HEK293 (cell line): ENCODE results near the gene HEPACAM2.

Source experiments
- GLI4 ChIP-seq: fragments of 450-650 bp; formaldehyde crosslinking; IDR thresholded peaks from 2 replicates; pipeline ENCODE4 v1.5.1; 2016; ENCODE audit warnings: missing biosample characterization, missing genetic modification characterization
- GLIS2 ChIP-seq: fragments of 450-650 bp; formaldehyde crosslinking; IDR thresholded peaks from 2 replicates; pipeline ENCODE4 v1.5.1; 2016; ENCODE audit warnings: missing biosample characterization, missing genetic modification characterization
- KLF8 ChIP-seq: fragments of 450-650 bp; formaldehyde crosslinking; IDR thresholded peaks from 2 replicates; pipeline ENCODE4 v1.5.1; 2016; ENCODE audit warnings: missing biosample characterization, missing genetic modification characterization
- MEIS1 ChIP-seq: sonication (generic); formaldehyde crosslinking; IDR thresholded peaks from 2 replicates; pipeline ENCODE4 v1.8.1; 2022; ENCODE audit warnings: missing genetic modification reagents, mild to moderate bottlenecking, borderline replicate concordance
- OSR2 ChIP-seq: fragments of 450-650 bp; formaldehyde crosslinking; IDR thresholded peaks from 2 replicates; pipeline ENCODE4 v1.5.1; 2016; ENCODE audit warnings: missing biosample characterization, missing genetic modification characterization
- OVOL3 ChIP-seq: fragments of 450-650 bp; formaldehyde crosslinking; IDR thresholded peaks from 2 replicates; pipeline ENCODE4 v1.5.1; 2016; ENCODE audit warnings: missing biosample characterization, missing genetic modification characterization
- PRDM1 ChIP-seq: fragments of 450-650 bp; formaldehyde crosslinking; IDR thresholded peaks from 2 replicates; pipeline ENCODE4; 2016; ENCODE audit warnings: missing biosample characterization, missing genetic modification characterization
- SCRT1 ChIP-seq: fragments of 450-650 bp; formaldehyde crosslinking; IDR thresholded peaks from 2 replicates; pipeline ENCODE4 v1.5.1; 2016; ENCODE audit warnings: missing biosample characterization, missing genetic modification characterization, borderline replicate concordance
- SCRT2 ChIP-seq: fragments of 450-650 bp; formaldehyde crosslinking; IDR thresholded peaks from 2 replicates; pipeline ENCODE4 v1.5.1; 2016; ENCODE audit warnings: missing biosample characterization, missing genetic modification characterization
- SP7 ChIP-seq: fragments of 450-650 bp; formaldehyde crosslinking; IDR thresholded peaks from 2 replicates; pipeline ENCODE4 v1.5.1; 2016; ENCODE audit warnings: missing biosample characterization, missing genetic modification characterization
- ZBTB20 ChIP-seq: fragments of 450-650 bp; formaldehyde crosslinking; IDR thresholded peaks from 2 replicates; pipeline ENCODE4 v1.5.1; 2016; ENCODE audit warnings: missing biosample characterization, missing genetic modification characterization
- ZEB2 ChIP-seq: fragments of 450-650 bp; formaldehyde crosslinking; IDR thresholded peaks from 2 replicates; pipeline ENCODE4 v1.5.1; 2016; ENCODE audit warnings: missing biosample characterization, missing genetic modification characterization
- ZFP37 ChIP-seq: fragments of 450-650 bp; formaldehyde crosslinking; IDR thresholded peaks from 2 replicates; pipeline ENCODE4 v1.5.1; 2016; ENCODE audit warnings: missing biosample characterization, missing genetic modification characterization
- ZIC2 ChIP-seq: fragments of 450-650 bp; formaldehyde crosslinking; IDR thresholded peaks from 2 replicates; pipeline ENCODE4 v1.5.1; 2016; ENCODE audit warnings: missing biosample characterization, missing genetic modification characterization
- ZNF138 ChIP-seq: fragments of 450-650 bp; formaldehyde crosslinking; IDR thresholded peaks from 2 replicates; pipeline ENCODE4 v1.5.1; 2016; ENCODE audit warnings: missing biosample characterization, missing genetic modification characterization, borderline replicate concordance
- ZNF155 ChIP-seq: fragments of 450-650 bp; formaldehyde crosslinking; IDR thresholded peaks from 2 replicates; pipeline ENCODE4 v1.5.1; 2016; ENCODE audit warnings: missing biosample characterization, missing genetic modification characterization
- ZNF2 ChIP-seq: fragments of 450-650 bp; formaldehyde crosslinking; IDR thresholded peaks from 2 replicates; pipeline ENCODE4 v1.5.1; 2016; ENCODE audit warnings: missing biosample characterization, missing genetic modification characterization
- ZNF211 ChIP-seq: fragments of 450-650 bp; formaldehyde crosslinking; IDR thresholded peaks from 2 replicates; pipeline ENCODE4 v1.5.1; 2016; ENCODE audit warnings: low read depth, missing biosample characterization, missing genetic modification characterization
- ZNF221 ChIP-seq: fragments of 450-650 bp; formaldehyde crosslinking; IDR thresholded peaks from 2 replicates; pipeline ENCODE4 v1.5.1; 2017; ENCODE audit warnings: missing biosample characterization, missing genetic modification characterization, borderline replicate concordance
- ZNF24 ChIP-seq: fragments of 450-650 bp; formaldehyde crosslinking; IDR thresholded peaks from 2 replicates; pipeline ENCODE4 v1.5.1; 2016; ENCODE audit warnings: missing biosample characterization, missing genetic modification characterization
- ZNF292 ChIP-seq: fragments of 450-650 bp; formaldehyde crosslinking; IDR thresholded peaks from 2 replicates; pipeline ENCODE4 v1.5.1; 2016; ENCODE audit warnings: low read depth, missing biosample characterization, missing genetic modification characterization, borderline replicate concordance
- ZNF302 ChIP-seq: fragments of 450-650 bp; formaldehyde crosslinking; IDR thresholded peaks from 2 replicates; pipeline ENCODE4 v1.5.1; 2016; ENCODE audit warnings: missing biosample characterization, missing genetic modification characterization, low read depth
- ZNF311 ChIP-seq: fragments of 450-650 bp; formaldehyde crosslinking; IDR thresholded peaks from 2 replicates; pipeline ENCODE4 v1.5.1; 2017; ENCODE audit warnings: missing biosample characterization, missing genetic modification characterization, borderline replicate concordance
- ZNF514 ChIP-seq: fragments of 450-650 bp; formaldehyde crosslinking; IDR thresholded peaks from 2 replicates; pipeline ENCODE4 v1.5.1; 2016; ENCODE audit warnings: missing biosample characterization, missing genetic modification characterization
- ZNF558 ChIP-seq: fragments of 450-650 bp; formaldehyde crosslinking; IDR thresholded peaks from 2 replicates; pipeline ENCODE4 v1.5.1; 2016; ENCODE audit warnings: missing biosample characterization, missing genetic modification characterization
- ZNF561 ChIP-seq: fragments of 450-650 bp; IDR thresholded peaks from 2 replicates; pipeline ENCODE4 v1.5.1; 2018; ENCODE audit warnings: missing biosample characterization, missing genetic modification characterization, borderline replicate concordance
- ZNF654 ChIP-seq: fragments of 450-650 bp; formaldehyde crosslinking; IDR thresholded peaks from 2 replicates; pipeline ENCODE4 v1.5.1; 2016; ENCODE audit warnings: low read depth, missing biosample characterization, missing genetic modification characterization
- ZNF776 ChIP-seq: fragments of 450-650 bp; formaldehyde crosslinking; IDR thresholded peaks from 2 replicates; pipeline ENCODE4 v1.5.0; 2017; ENCODE audit warnings: missing biosample characterization, missing genetic modification characterization, borderline replicate concordance
- ZNF843 ChIP-seq: fragments of 450-650 bp; formaldehyde crosslinking; IDR thresholded peaks from 2 replicates; pipeline ENCODE4 v1.5.1; 2016; ENCODE audit warnings: missing biosample characterization, missing genetic modification characterization
- ZSCAN23 ChIP-seq: fragments of 450-650 bp; formaldehyde crosslinking; IDR thresholded peaks from 2 replicates; pipeline ENCODE4 v1.5.1; 2016; ENCODE audit warnings: missing biosample characterization, missing genetic modification characterization
- ZXDB ChIP-seq: fragments of 450-650 bp; formaldehyde crosslinking; IDR thresholded peaks from 2 replicates; pipeline ENCODE4 v1.5.1; 2016; ENCODE audit warnings: missing biosample characterization, missing genetic modification characterization
- TF ChIP-seq, protein P1 (sequence below): fragments of 450-650 bp; formaldehyde crosslinking; IDR thresholded peaks from 2 replicates; pipeline ENCODE4 v1.5.1; 2016; ENCODE audit warnings: missing biosample characterization, missing genetic modification characterization
- TF ChIP-seq, protein P2 (sequence below): fragments of 450-650 bp; formaldehyde crosslinking; IDR thresholded peaks from 2 replicates; pipeline ENCODE4 v1.5.1; 2016; ENCODE audit warnings: missing biosample characterization, missing genetic modification characterization
- TF ChIP-seq, protein P3 (sequence below): fragments of 450-650 bp; formaldehyde crosslinking; IDR thresholded peaks from 2 replicates; pipeline ENCODE4 v1.5.1; 2016; ENCODE audit warnings: missing biosample characterization, missing genetic modification characterization
- TF ChIP-seq, protein P4 (sequence below): fragments of 450-650 bp; formaldehyde crosslinking; IDR thresholded peaks from 2 replicates; pipeline ENCODE4 v1.5.1; 2016; ENCODE audit warnings: missing biosample characterization, missing genetic modification characterization

Gene HEPACAM2

DNA sequence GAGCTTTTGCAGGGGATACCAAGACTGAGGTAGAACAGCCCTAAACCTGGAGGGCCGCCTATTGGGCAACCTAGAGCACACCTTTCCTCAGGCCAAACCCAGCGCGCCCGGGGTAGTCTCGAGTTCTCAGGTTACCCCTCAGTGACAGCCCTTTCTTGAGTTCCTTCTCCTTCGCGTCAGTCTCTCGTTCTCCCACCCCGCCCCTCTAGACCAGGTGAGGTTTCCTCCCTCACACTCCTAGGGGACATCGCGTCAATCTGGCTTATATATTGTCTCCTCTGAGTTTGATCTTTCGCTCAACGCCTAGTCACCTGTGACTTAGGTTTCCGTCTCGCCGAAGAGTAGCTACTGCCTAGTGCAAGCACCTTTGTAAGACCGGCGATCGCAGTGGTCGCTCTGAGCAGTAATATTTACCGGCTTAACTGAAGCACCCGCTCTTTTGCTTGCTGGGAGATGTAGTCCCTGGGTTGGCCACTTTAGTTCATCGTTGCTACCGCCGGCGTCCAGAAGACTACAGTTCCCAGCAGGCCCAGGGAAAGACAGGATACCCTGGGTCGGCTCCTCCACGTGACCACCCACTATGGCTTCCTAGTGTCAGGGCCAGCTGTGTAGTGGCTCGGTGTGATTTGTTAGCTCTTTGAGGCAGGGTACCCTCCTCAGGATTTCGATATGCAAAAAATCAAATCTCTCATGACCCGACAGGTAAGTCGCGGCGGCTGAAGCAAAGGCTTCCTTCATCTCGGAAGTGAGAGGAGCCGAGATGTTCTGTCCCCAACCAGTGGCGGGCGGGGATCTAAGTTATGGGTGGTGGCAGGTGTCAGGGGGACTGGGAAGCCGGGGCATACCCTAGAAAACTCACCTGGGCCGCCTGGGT lies 5.8 kb upstream of the HEPACAM2 start, which contains the start of gene VPS50 (continued):
- TF ChIP-seq ZNF654 (tag by site-specific recombination) (no peak), KLF8 (tag by site-specific recombination) (peak; percentile 87), ZXDB (peak; percentile 92), ZIC2 (tag by site-specific recombination) (peak; percentile 54), GLIS2 (peak; percentile 63; the same call in 1 of the 2 replicates), ZNF138 (tag by site-specific recombination) (no peak), OVOL3 (tag by site-specific recombination) (peak; percentile 93), ZNF311 (no peak), ZNF843 (tag by site-specific recombination) (no peak; the same call in 1 of the 2 replicates), SP7 (tag by site-specific recombination) (peak; percentile 76), ZNF2 (peak; percentile 78; the same call in 1 of the 2 replicates), ZNF155 (no peak), ZBTB20 (tag by site-specific recombination) (peak; percentile 81), ZNF558 (tag by site-specific recombination) (no peak), ZNF211 (tag by site-specific recombination) (no peak), ZNF776 (no peak), ZNF292 (tag by site-specific recombination) (no peak), MEIS1 (no peak), ZFP37 (tag by site-specific recombination) (peak; percentile 60; the same call in 1 of the 2 replicates), ZSCAN23 (tag by site-specific recombination) (no peak), ZNF561 (tag by site-specific recombination) (peak; percentile 94), ZNF302 (no peak), ZEB2 (tag by site-specific recombination) (peak; percentile 70), OSR2 (tag by site-specific recombination) (peak; percentile 41), SCRT2 (tag by site-specific recombination) (peak; percentile 70), ZNF514 (no peak), ZNF24 (tag by site-specific recombination) (peak; percentile 99), PRDM1 (tag by site-specific recombination) (no peak), SCRT1 (no peak), GLI4 (no peak), ZNF221 (tag by site-specific recombination) (no peak)
- TF ChIP-seq, protein P1, sequence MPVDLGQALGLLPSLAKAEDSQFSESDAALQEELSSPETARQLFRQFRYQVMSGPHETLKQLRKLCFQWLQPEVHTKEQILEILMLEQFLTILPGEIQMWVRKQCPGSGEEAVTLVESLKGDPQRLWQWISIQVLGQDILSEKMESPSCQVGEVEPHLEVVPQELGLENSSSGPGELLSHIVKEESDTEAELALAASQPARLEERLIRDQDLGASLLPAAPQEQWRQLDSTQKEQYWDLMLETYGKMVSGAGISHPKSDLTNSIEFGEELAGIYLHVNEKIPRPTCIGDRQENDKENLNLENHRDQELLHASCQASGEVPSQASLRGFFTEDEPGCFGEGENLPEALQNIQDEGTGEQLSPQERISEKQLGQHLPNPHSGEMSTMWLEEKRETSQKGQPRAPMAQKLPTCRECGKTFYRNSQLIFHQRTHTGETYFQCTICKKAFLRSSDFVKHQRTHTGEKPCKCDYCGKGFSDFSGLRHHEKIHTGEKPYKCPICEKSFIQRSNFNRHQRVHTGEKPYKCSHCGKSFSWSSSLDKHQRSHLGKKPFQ (tag by site-specific recombination) = peak; percentile 34; the same call in 1 of the 2 replicates
- TF ChIP-seq, protein P2, sequence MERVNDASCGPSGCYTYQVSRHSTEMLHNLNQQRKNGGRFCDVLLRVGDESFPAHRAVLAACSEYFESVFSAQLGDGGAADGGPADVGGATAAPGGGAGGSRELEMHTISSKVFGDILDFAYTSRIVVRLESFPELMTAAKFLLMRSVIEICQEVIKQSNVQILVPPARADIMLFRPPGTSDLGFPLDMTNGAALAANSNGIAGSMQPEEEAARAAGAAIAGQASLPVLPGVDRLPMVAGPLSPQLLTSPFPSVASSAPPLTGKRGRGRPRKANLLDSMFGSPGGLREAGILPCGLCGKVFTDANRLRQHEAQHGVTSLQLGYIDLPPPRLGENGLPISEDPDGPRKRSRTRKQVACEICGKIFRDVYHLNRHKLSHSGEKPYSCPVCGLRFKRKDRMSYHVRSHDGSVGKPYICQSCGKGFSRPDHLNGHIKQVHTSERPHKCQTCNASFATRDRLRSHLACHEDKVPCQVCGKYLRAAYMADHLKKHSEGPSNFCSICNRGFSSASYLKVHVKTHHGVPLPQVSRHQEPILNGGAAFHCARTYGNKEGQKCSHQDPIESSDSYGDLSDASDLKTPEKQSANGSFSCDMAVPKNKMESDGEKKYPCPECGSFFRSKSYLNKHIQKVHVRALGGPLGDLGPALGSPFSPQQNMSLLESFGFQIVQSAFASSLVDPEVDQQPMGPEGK (tag by site-specific recombination) = peak; percentile 49; the same call in 1 of the 2 replicates
- TF ChIP-seq, protein P3, sequence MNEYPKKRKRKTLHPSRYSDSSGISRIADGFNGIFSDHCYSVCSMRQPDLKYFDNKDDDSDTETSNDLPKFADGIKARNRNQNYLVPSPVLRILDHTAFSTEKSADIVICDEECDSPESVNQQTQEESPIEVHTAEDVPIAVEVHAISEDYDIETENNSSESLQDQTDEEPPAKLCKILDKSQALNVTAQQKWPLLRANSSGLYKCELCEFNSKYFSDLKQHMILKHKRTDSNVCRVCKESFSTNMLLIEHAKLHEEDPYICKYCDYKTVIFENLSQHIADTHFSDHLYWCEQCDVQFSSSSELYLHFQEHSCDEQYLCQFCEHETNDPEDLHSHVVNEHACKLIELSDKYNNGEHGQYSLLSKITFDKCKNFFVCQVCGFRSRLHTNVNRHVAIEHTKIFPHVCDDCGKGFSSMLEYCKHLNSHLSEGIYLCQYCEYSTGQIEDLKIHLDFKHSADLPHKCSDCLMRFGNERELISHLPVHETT (tag by site-specific recombination) = no peak
- TF ChIP-seq, protein P4, sequence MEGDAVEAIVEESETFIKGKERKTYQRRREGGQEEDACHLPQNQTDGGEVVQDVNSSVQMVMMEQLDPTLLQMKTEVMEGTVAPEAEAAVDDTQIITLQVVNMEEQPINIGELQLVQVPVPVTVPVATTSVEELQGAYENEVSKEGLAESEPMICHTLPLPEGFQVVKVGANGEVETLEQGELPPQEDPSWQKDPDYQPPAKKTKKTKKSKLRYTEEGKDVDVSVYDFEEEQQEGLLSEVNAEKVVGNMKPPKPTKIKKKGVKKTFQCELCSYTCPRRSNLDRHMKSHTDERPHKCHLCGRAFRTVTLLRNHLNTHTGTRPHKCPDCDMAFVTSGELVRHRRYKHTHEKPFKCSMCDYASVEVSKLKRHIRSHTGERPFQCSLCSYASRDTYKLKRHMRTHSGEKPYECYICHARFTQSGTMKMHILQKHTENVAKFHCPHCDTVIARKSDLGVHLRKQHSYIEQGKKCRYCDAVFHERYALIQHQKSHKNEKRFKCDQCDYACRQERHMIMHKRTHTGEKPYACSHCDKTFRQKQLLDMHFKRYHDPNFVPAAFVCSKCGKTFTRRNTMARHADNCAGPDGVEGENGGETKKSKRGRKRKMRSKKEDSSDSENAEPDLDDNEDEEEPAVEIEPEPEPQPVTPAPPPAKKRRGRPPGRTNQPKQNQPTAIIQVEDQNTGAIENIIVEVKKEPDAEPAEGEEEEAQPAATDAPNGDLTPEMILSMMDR (tag by site-specific recombination) = no peak
